Panc1 (cell line): ENCODE results near the gene RAB12. TPM values are rescaled to one million over a fixed set of nuclear protein-coding genes. Genes with fewer than 3 reads are reported as not detected.

ENCODE experiments used
- ATAC-seq: fragments of 200-7000 bp; cut with Tn5 transposase; 2 replicates; pipeline ENCODE4 v1.9.1; 2020; ENCODE audit warnings: mild to moderate bottlenecking, moderate library complexity
- BruUV-seq: library from RNA; stranded (reverse); fragments of 400-500 nt; replicated peaks from 2 replicates; lab custom pipeline; 2021; lab: Mats Ljungman, UMichigan
- CTCF ChIA-PET: fragments of 300-600 bp; sonication (Branson Sonifier 250); formaldehyde crosslinking; loops from one replicate; lab custom pipeline; 2022; ENCODE audit warnings: antibody characterized with exemption; lab: Charles Lee
- POLR2A ChIA-PET: fragments of 300-600 bp; sonication (Branson Sonifier 250); formaldehyde crosslinking; loops from one replicate; lab custom pipeline; 2022; ENCODE audit warnings: antibody characterized with exemption; lab: Charles Lee
- DNase-seq: peaks from one replicate; pipeline ENCODE4 v3.0.0-alpha.2; 2010; ENCODE audit warnings: low read depth, low spot score
- H3K27ac ChIP-seq: 2 replicates; pipeline ENCODE4 v1.5.1; 2011; ENCODE audit warnings: mild to moderate bottlenecking, low read length, inconsistent platforms
- H3K27me3 ChIP-seq: fragments of 200-500 bp; sonication (Bioruptor generic); 2 replicates; pipeline ENCODE4 v1.6.0; 2014; ENCODE audit warnings: low read length, inconsistent platforms; ENCODE audit not compliant: control insufficient read depth, insufficient read depth
- H3K36me3 ChIP-seq: fragments of 200-500 bp; sonication (Bioruptor generic); 2 replicates; pipeline ENCODE4 v1.5.1; 2014; ENCODE audit warnings: inconsistent platforms, mild to moderate bottlenecking, low read length, moderate library complexity; ENCODE audit not compliant: control insufficient read depth, insufficient read depth
- H3K4me1 ChIP-seq: 2 replicates; pipeline ENCODE4 v1.5.1; 2011; ENCODE audit warnings: inconsistent platforms, mild to moderate bottlenecking, low read length, moderate library complexity; ENCODE audit not compliant: control insufficient read depth, insufficient read depth
- H3K4me3 ChIP-seq, 2 experiments: 2 replicates each; pipeline ENCODE4 v1.5.1; 2011 to 2012; ENCODE audit warnings: low read depth in 2 of 2, low read length in 2 of 2, mild to moderate bottlenecking in 2 of 2, inconsistent platforms in 1 of 2, moderate library complexity in 1 of 2
- H3K9me3 ChIP-seq: fragments of 200-500 bp; sonication (Bioruptor generic); 2 replicates; pipeline ENCODE4 v1.5.1; 2014; ENCODE audit warnings: low read depth, mild to moderate bottlenecking, inconsistent platforms, low read length, moderate library complexity; ENCODE audit not compliant: control insufficient read depth, insufficient read depth
- POLR2AphosphoS5 ChIP-seq: IDR thresholded peaks from 2 replicates; pipeline ENCODE4 v1.6.1; 2012; ENCODE audit warnings: mild to moderate bottlenecking, low read depth, low read length, moderate library complexity
- SIN3A ChIP-seq: IDR thresholded peaks from 2 replicates; pipeline ENCODE4 v1.6.1; 2012; ENCODE audit warnings: low read depth, mild to moderate bottlenecking, low read length, moderate library complexity, borderline replicate concordance; ENCODE audit not compliant: insufficient read depth
- TCF7L2 ChIP-seq: IDR thresholded peaks from 2 replicates; pipeline ENCODE4 v1.6.1; 2011; ENCODE audit warnings: mild to moderate bottlenecking, low read depth, low read length, inconsistent platforms
- in situ Hi-C: cut with HindIII; loops from 2 replicates; pipeline ENCODE4 v1.10.0; 2016; ENCODE audit warnings: low sequenced_read_pairs, low pct_unique_long_range_greater_than_20kb
- intact Hi-C: fragments of 100-400 bp; cut with micrococcal nuclease; formaldehyde crosslinking; loops from one replicate; pipeline ENCODE4 v1.10.0; 2022; ENCODE audit not compliant: unreplicated experiment
- total RNA-seq: library from RNA; stranded (reverse); gene quantifications from one replicate; pipeline ENCODE4 v1.2.1, GENCODE V29; 2021; ENCODE audit not compliant: unreplicated experiment
- TF ChIP-seq, protein P1 (sequence below): fragments of 450-650 bp; IDR thresholded peaks from 2 replicates; pipeline ENCODE4 v1.5.1; 2017; ENCODE audit warnings: mild to moderate bottlenecking
- TF ChIP-seq, protein P2 (sequence below), 2 experiments: IDR thresholded peaks; 2 replicates each; pipeline ENCODE4 v1.6.1; 2011 to 2012; ENCODE audit warnings: low read depth in 2 of 2, control low read depth in 1 of 2, low read length in 1 of 2, mild to moderate bottlenecking in 1 of 2, moderate library complexity in 1 of 2; ENCODE audit not compliant: insufficient read depth in 1 of 2

Gene RAB12
- total RNA-seq, 1 experiment from 2014 or later, result 35.7 TPM

DNA sequence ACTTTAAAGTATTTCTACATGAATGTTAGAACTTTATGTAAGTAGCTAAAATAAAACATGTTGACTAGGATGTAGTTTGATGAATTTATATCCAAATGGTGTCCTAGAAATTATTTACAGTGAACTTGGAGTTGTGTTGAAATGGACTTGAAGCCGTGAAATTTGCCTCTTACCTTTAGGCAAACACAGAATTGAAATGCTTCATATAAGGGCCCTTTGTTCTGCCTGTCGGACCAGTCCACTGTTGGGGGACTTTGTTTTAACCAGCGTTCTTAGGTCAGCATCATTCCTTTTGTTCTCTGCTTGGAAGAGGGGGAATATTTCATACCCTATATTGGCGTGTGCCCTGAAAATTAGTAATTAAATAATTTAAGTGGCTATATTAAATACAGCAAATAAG, 18.3 kb downstream of the RAB12 start:
- in situ Hi-C loops (no loop called here), intact Hi-C loops (no loop called here)
- no TSS peak for BruUV-seq
- Histone ChIP-seq H3K9me3 (no peaks in the 10 kb centered on the region), H3K27ac (no peak overlapping the region), H3K4me1 (no peaks in the 10 kb centered on the region), H3K36me3 (no peaks in the 10 kb centered on the region; the same call in 1 of the 2 replicates), H3K27me3 (no peaks in the 10 kb centered on the region), H3K4me3 (no peak overlapping the region)
- ChIA-PET POLR2A (no interaction called here), CTCF (no interaction called here)
- TF ChIP-seq, protein P1, sequence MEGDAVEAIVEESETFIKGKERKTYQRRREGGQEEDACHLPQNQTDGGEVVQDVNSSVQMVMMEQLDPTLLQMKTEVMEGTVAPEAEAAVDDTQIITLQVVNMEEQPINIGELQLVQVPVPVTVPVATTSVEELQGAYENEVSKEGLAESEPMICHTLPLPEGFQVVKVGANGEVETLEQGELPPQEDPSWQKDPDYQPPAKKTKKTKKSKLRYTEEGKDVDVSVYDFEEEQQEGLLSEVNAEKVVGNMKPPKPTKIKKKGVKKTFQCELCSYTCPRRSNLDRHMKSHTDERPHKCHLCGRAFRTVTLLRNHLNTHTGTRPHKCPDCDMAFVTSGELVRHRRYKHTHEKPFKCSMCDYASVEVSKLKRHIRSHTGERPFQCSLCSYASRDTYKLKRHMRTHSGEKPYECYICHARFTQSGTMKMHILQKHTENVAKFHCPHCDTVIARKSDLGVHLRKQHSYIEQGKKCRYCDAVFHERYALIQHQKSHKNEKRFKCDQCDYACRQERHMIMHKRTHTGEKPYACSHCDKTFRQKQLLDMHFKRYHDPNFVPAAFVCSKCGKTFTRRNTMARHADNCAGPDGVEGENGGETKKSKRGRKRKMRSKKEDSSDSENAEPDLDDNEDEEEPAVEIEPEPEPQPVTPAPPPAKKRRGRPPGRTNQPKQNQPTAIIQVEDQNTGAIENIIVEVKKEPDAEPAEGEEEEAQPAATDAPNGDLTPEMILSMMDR, result no peak
- TF ChIP-seq, protein P2, sequence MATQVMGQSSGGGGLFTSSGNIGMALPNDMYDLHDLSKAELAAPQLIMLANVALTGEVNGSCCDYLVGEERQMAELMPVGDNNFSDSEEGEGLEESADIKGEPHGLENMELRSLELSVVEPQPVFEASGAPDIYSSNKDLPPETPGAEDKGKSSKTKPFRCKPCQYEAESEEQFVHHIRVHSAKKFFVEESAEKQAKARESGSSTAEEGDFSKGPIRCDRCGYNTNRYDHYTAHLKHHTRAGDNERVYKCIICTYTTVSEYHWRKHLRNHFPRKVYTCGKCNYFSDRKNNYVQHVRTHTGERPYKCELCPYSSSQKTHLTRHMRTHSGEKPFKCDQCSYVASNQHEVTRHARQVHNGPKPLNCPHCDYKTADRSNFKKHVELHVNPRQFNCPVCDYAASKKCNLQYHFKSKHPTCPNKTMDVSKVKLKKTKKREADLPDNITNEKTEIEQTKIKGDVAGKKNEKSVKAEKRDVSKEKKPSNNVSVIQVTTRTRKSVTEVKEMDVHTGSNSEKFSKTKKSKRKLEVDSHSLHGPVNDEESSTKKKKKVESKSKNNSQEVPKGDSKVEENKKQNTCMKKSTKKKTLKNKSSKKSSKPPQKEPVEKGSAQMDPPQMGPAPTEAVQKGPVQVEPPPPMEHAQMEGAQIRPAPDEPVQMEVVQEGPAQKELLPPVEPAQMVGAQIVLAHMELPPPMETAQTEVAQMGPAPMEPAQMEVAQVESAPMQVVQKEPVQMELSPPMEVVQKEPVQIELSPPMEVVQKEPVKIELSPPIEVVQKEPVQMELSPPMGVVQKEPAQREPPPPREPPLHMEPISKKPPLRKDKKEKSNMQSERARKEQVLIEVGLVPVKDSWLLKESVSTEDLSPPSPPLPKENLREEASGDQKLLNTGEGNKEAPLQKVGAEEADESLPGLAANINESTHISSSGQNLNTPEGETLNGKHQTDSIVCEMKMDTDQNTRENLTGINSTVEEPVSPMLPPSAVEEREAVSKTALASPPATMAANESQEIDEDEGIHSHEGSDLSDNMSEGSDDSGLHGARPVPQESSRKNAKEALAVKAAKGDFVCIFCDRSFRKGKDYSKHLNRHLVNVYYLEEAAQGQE (IDR thresholded peaks at IDR 0.05; ENCODE audit: insufficient read depth in 1 of 2, low read depth in 2 of 2, low read length in 1 of 2), result no peak
- TF ChIP-seq TCF7L2, result no peak
- no peak for TF ChIP-seq POLR2AphosphoS5
- TF ChIP-seq SIN3A, result no peak
- ATAC-seq (no peak), DNase-seq (no peak)

DNA sequence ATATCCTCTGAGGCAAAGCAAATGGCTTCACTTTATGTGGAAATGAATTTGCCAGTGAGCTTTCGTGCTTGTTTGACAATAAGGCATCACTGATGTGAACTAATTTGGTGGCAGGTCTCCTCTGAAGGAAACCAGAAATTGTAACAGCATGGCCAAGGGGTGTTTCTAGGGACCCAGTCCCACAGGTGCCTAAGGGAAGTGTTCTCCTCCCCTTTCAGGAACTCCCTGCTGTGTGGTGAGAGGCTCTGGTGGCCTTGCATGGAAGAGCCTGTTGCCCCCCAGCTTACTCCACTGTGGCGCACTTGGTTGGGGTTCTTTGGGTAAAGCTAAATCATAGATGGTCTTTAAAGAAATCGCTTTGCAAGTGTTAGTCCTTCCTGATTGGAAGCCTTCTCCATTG, 20.4 kb downstream of the RAB12 start:
- Histone ChIP-seq H3K4me1 (no peaks in the 10 kb centered on the region), H3K27me3 (no peaks in the 10 kb centered on the region), H3K36me3 (peaks cover 3% of the 10 kb centered on the region; the same call in 1 of the 2 replicates), H3K27ac (no peak overlapping the region), H3K4me3 (no peak overlapping the region), H3K9me3 (no peaks in the 10 kb centered on the region)
- intact Hi-C loops (no loop called here), in situ Hi-C loops (no loop called here)
- POLR2A ChIA-PET, result no interaction called here
- CTCF ChIA-PET, result no interaction called here
- TF ChIP-seq, protein P1, result no peak
- no peak for TF ChIP-seq TCF7L2
- TF ChIP-seq POLR2AphosphoS5, result no peak
- no peak for TF ChIP-seq SIN3A
- TF ChIP-seq, protein P2 (IDR thresholded peaks at IDR 0.05; ENCODE audit: insufficient read depth in 1 of 2, low read depth in 2 of 2, low read length in 1 of 2), result no peak
- ATAC-seq (no peak), DNase-seq (no peak)
- BruUV-seq, result no TSS peak
